Smooth muscle cell of the brain vasculature (primary cell): Measurements from ENCODE around the gene BDKRB2.

Experiments
- DNase-seq: peaks from one replicate; pipeline ENCODE4 v3.0.0-alpha.2; 2012; ENCODE audit warnings: low read depth, low spot score

The BDKRB2 gene

DNA sequence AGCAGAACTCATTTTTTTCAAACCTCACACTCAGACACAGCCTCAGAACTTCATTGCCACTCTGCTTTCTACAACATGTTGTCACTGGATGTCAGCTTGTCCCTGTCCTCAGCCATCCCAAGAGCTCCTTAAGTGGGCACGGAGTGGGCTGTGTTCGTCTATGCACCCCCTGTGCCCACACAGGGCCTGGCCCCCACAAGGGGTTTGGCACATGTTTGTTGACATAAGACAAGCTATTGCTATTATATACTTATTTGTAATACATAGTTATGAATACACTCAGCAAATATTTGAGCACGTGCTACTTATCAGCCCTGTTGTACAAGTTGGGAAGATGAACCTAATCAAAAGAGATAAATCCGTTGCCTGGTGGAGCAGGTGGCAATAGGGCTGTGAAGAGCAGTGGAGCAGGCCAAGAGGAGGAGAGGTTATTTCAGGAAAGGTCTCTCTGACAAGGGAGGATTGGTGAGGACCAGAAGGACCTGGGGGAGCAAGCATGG is 47.1 kb downstream of the BDKRB2 start:
- DNase-seq, result no peak

DNA sequence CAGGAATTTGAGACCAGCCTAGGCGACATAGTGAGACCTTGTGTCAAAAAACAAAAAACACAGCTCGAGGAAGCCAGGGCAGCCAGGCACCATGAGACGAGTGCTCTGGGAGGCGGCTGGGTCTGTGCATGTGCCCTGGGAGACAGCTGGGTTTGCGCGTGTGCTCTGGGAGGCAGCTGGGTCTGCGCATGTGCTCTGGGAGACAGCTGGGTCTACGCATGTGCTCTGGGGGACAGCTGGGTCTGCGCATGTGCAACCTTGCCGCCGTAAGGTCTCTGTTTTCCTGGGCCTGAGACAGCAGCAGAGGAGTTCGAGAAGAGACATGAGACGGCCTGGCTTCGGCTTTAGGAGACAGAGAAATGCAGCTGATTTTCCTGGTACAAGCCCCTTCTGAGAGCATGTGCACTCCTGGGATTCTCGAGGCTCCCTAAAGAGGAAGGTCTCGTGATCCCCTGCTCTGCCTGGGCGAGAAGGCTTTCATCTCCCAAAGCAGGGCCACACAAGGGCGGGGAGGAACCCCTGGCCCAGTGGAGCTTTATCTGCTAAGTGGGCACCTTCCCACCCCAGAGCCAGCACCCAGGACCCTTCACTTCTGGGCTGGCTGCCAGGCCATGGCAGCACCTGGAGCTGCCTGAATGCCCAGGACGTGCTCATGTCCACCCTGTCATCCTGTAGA is 47.8 kb downstream of the BDKRB2 start:
- no peak for DNase-seq

DNA sequence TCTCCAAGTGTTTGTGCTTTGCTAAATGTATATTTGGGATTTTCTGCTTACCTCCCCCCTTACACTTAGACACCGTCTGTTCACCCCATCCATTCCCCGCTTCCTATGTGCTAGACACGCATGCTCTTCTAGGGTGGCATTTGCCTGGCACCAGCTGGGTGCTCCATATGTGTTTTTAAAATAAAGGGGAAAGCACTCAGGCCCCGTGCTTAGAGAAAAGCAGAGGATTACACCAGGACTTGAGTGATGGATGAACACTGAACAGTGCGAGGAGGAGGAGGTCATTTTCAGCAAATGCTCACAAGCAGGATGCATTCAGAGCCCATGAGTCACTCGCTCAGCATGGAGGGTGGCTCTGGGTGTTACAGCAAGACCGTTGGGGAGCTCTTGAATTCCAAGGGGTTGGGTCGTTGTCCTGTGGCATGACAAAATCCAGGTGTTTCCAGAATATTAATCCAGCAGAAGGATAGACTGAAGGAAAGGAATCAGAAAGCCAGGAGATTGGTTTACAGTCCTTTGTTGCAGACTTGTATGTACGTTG is 48.4 kb downstream of the BDKRB2 start:
- peak; percentile 64 for DNase-seq

DNA sequence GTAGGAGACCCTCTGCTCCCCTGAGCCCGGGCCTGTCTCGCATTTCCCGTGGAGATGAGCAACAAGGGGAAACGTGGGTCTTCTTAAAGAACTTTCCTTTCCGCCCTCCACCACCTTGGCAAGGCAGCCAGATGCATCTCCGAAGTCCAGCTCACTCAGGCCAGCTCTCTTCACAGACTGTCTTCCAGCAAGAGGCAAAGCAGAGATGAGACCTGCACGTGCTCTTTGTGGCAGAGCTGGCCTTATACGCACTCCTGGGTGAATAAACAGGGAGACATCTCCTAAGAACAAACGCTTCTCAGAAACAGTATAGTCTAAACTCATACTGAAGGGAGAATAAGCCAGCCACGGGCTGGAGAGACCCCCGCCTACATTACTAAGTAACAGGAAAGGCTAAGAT is 50.0 kb downstream of the BDKRB2 start:
- DNase-seq, result no peak

DNA sequence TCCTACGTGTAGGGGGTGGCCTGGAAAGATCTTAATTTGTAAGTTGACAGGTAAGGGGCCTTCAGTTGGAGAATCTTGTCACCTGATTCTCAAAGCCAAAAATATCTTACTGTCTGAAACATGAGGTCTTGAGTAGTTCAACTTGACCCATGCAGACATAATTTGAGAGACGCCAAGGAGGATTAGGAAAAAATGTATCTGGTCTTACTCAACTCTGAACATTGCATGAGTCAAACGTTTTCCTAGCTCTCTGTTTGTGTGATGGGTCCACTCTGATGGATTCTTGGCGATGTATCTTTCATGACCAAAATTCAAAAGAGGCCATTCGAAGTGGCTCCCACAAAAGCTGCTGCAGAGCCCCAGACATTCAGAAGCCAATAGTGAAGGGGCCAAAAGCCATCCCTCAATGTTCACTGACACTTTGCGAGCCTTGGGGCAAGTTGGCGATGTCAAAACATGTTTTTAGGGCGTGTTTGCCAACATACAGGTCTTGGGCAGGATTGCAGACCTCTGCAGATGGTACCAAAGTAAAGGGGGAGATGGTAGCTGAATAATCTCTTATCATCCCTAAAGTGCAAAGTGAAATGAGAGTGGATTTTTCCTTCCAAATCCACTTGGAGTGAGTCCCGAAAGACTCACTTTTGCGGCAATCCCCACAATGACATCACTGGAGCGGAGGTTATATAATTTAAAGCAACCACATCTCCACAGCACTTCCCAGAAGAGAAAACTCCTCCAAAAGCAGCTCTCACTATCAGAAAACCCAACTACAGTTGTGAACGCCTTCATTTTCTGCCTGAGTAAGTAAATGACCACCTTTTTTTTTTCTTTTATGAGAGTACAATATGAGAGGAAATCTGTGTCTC is 51.1 kb downstream of the BDKRB2 start, which contains the start of gene BDKRB1:
TSS of gene BDKRB1 (plus strand) at position 710 of the 866 bp plus-strand sequence. CDS start 7,473 bp downstream, outside the sequence.
- DNase-seq, result no peak

DNA sequence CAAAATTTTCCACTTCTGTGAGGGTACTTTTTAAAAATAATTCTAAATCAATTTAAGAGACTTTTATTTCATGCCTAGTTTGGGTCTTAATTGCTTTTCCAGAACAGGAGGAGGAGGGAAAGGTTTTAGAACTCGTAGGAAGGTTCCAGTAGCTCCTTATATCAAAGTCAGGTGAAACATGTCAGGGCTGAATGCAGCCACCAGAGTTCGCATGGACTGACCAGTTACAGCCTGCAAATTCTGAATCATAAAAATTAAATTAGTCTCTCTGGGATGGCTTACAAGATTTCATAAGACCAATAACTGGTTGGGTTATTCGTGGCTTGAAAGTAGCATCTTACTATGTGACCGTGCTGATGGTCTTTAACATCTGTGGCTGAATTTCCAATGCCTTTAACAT is 51.8 kb downstream of the BDKRB2 start:
- no peak for DNase-seq

DNA sequence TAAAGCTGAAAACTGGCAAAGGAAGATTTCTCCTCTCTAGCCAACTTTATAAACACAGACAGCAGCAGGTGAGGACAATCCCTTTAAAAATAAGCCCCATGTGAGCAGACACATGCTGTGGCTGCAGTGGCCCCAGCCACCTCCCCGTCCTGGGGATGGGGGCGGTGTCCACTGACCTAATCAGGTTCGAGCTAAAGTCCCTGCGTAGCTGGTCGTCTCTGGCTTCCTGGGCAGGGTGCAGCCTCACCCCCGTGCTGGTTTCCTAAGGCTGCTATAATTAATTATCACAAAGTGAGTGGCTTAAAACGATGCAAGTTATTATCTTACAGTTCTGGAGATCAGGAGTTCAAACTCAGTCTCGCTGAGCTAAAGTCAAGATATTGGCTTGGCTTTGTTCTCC is 52.4 kb downstream of the BDKRB2 start:
- DNase-seq, result no peak

DNA sequence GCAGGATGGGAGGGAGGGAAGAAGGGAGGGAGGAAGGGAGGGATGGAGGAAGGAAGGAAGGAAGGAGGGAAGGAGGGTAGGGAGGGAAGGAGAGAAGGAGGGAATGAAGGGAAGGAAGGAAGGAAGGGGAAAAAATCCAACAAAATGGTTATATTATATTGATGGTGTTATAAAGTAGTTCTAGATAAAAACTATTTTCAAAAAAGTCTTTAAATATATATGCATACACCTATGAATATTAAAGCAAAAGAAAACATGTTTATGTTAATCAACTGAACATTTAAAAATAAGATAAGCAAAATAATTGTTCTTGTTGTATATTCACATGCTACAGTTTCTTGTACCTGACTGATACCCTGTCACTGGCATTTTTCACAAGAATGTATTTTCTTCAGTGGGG is 53.3 kb downstream of the BDKRB2 start:
- DNase-seq, result no peak

DNA sequence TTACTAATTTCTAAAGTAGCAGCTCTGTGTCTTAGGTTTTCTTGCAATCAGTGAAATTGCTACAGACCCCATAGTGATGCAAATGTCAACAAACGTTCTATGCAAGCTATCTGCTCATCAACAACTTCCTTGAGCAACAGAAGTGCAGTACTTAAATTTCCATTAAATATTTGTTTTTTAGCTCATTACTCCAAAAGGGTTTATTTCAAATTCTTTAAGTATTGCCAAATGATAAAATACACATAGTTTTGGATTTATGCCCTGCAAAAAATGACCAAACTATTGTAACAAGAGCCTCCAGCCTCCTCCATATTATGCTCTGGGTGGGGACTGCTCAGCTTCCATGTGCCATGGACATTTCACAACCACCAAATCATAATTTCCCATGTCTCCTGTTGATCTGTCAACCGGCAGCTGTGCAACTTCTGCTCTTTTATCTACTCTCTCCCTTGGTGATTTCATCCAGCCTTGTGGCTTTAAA is 55.7 kb downstream of the BDKRB2 start:
- no peak for DNase-seq

DNA sequence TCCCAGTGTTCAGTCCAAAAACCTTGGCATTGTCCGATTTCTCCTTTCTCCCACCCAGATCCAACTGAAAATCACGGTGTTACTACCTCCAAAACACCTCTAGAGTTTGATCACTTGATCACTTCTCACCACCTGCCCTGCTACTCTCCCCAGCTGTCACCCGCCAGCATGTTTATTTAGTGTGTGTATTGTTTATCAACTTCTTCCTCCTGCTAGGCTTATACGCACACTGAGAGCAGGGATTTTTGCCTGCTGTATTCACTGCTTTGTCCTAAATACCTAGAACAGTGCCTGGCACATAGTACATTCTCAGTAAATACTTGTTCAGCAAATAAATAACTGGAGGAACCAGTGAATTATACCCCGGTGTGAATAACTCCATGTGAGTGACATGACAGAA is 56.4 kb downstream of the BDKRB2 start:
- DNase-seq, result no peak

DNA sequence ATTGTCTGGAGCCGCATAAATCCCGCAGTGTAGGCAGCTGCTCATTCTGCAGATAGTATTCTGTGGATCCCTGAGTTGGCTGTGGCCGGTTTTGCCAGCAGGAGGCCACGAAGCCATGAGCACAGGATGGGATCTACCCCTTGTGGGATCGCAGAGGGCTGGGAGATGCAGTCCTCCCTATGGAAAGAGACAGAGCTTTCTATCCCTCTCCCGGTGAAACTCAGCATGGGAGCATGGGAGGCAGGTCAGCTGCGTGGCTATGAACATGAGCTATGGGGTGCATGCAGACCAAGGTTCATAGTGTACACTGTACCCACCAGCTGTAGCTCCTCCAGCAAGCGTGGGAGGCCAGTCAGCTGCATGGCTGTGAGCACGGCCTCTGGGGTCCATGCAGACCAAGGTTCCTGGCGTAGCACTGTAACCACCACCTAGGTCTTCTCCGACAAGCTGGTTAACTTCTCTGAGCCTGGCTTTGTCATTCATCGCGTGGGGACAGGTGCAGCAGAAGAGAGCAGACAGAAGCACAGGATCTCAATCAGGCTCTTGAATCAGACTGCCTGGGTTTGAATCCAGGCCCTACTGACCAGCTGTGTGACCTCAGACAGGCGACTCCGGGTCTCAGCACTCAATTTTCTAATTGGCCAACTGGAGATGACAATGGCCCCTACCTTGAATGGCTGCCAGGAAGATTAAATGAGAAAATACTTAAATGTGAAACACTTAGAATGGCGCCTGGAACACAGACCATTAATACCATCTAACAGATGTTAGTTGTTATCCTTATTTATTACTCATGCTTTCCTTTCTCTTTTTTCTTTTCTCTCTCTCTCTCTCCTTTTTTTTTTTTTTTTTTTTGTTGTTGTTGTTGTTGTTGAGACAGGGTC is 57.4 kb downstream of the BDKRB2 start:
- DNase-seq, result no peak

DNA sequence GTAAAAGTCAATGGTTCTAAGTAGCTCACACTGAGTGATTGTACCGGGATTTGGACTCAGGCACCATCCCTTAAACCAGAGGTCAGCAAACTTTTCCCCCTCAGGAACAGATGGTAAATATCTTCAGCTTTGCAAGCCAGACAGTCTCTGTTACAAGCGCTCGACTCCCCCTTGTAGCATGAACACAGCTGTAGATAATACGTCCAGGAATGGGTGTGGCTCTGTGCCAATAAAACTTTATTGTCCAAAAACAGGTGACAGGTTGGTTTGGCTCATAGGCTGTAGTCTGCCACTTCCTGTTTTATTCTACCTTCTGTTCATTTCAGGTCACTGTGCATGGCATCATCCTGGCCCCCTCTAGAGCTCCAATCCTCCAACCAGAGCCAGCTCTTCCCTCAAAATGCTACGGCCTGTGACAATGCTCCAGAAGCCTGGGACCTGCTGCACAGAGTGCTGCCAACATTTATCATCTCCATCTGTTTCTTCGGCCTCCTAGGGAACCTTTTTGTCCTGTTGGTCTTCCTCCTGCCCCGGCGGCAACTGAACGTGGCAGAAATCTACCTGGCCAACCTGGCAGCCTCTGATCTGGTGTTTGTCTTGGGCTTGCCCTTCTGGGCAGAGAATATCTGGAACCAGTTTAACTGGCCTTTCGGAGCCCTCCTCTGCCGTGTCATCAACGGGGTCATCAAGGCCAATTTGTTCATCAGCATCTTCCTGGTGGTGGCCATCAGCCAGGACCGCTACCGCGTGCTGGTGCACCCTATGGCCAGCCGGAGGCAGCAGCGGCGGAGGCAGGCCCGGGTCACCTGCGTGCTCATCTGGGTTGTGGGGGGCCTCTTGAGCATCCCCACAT is 58.9 kb downstream of the BDKRB2 start:
- DNase-seq, result no peak

DNA sequence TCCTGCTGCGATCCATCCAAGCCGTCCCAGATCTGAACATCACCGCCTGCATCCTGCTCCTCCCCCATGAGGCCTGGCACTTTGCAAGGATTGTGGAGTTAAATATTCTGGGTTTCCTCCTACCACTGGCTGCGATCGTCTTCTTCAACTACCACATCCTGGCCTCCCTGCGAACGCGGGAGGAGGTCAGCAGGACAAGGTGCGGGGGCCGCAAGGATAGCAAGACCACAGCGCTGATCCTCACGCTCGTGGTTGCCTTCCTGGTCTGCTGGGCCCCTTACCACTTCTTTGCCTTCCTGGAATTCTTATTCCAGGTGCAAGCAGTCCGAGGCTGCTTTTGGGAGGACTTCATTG is 59.5 kb downstream of the BDKRB2 start:
- DNase-seq, result no peak

DNA sequence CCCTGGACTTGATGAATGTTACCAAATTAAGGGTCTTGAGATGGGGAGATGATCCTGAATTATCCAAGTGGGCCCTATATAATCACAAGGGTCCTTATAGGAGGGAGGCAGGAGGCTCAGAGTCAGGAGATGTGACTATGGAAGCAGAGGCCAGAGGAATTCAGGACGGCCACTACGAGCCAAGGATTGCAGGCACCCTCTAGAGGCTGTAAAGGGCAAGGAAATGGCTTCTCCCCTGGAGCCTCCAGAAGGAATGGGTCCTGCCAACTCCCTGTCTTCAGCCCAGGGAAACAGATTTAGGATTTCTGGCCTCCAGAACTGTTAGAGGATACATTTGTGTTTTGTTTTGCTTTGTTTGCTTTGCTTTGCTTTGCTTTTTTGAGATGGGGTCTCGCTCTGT is 60.2 kb downstream of the BDKRB2 start:
- DNase-seq, result no peak

DNA sequence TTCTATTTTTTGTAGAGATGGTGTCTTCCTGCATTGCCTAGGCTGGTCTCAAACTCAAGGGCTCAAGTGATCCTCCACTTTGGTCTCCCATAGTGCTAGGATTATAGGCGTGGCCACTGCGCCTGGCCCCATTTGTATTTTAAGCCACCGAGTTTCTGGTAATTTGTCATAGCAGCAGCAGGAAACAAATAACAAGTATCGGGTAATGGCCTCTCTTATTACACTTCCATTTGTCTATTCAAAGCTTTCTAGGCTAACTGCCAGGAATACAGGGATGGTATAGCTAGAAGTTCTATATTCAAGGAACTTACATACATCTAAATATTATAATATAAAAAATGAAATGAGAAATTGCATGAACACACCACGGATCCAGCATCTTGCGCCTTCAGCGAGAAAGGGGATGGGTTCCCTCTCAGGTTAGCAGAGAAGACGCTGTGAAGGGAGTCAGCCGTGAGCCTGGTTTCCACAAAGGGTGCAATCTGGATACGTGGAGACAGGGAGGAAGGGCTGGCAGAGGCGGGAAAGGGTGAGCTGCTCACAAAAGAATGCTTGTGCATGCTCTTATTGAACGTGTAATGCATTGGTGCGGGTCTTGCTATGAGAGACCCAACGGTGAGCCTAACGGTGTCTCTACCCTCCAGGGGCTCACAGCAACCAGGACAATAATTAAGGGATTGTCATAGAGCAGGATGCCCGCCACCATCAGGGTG is 60.9 kb downstream of the BDKRB2 start:
- DNase-seq, result no peak

DNA sequence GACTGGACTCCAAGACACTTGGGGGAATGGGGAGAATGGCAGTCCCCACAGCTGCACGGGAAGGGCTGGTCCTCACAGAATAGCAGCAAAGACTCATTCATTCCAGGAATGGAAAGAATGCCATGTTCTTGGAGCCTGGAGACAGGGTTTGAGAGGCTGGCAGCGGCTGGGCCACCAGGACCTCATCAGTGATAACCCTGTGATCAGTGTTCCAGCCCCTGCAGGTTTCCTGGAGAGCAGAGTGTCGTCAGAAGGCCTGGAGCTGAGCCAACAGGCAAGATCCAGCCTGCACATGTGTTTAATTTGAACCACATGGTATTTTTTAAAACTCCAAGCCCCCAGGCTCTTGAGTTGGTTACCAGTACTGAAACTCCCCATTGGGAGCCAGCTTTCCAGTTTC is 62.7 kb downstream of the BDKRB2 start:
- DNase-seq, result peak; percentile 55

DNA sequence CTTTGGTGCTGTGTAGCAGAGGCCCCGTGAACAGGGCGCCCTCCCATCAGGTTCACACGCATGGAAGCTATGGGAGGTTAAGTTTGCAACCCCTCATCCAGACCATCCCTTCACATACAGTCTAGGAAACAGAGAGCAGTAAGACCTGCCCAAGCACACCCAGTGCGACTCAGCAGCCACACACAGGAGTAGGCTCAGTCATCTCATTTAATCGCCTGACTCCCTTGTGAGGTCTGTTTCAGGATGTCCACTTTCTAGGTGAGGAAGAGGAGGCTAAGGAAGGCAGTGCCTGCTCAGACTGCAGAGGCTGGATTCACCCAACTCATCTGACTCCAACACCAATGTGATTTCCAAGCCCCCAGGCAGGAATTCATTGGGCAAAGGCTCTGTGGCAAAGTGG is 63.3 kb downstream of the BDKRB2 start:
- no peak for DNase-seq

DNA sequence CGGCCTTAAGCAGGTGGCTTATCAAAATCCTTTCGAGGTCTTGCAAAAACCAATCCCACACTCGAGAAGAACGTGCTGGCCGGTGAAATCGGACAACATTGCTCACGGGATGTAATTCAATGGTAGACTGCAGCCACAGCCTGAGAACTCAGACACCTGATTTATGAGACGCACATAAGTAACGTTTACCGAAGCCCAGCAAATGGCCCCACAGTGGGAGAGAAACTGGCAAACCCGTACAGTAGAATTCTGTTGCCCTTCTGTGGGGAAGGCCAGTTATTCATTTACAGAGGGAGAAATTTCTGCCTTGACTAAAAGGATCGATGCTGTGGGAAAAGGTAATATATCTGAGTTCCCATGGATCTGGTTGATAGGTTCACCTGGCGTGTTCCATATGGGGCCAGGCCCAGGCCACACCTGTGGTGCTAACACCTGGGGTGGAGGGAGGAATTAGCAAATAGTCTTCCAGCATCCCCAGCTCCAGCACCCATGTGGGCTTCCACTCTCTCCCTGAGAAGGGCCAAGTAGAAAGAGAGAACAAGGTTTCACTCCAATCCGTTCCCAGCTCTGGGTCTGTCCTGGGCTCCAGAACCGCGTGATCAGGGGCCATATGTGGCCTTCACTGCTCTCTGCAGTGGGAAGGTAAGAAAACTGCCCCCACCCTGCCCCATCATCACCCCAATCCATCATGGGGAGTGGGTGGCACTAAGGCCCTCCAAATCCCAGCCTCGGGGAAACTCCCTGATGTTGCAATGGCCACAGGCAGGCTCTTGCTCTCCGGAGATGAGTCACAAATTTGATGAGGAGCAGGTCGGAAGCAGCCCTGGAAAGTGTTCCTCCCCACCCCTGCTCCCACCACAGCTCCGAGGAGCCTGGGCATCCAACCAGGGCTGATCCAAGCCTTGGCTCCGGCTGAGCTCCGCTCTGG is 64.1 kb downstream of the BDKRB2 start:
- peak; percentile 40 for DNase-seq

DNA sequence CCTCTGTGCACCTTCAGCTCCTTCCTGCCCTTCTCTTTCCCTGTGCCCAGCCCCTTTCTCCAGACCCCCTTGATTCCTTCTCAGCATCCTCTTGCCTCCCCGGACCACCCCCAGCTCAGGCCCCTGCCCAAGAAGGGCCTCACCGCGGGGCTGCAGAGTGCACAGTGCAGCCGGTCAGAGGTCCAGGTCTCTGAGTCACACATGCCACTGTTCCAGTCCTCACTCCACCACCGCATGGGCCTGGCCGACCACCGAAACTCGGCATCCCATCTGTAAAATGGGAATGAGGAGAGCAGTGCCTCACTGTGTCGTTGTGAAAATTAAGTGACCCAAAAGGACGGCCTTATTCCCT is 64.7 kb downstream of the BDKRB2 start:
- DNase-seq, result no peak
